ENCODE results near the gene MPL. TPM values are rescaled to one million over a fixed set of nuclear protein-coding genes. Genes with fewer than 3 reads are reported as not detected.

Gene MPL
- total RNA-seq, 1 donor from 2014 or later: not detected

DNA sequence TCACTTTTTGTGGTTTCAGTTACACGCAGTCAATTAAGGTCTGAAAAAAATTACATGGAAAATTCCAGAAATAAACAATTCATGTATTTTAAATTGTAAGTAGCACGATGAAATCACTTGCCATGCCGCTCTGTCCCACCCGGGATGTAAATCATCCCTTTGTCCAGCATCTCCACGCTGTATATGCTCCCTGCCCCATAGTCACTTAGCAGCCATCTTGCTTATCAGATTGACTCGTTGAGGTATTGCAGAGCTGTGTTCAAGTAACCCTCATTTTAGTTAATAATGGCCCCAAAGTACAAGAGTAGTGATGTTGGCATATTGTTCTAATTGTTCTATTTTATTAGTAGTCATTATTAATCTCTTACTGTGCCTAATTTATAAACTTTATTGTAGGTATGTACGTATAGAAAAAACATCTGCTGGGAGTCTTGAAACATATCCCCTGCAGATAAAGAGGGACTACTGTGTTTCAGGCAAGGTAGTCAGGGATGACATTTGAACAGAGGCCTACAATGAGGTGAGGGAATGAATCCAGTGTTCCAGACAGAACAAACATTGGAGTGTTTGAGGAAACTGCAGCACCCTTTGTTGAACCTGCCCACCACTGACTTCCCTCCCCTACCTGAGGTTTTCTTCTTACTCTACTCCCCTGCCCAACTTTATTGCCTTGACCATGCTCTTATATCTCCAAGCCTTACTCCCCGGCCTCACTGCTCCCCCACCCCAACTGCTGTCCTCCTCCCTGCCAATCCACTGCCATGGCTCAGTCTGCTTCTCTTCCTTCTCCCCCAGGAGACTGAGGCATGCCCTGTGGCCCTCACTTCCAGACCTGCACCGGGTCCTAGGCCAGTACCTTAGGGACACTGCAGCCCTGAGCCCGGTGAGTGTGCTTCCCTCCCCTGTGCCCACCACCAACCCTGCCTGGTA is 14.1 kb downstream of the MPL start:
- FAIRE-seq: no peak
- DNase-seq (ENCODE audit: low spot score in 2 of 2): no peak

DNA sequence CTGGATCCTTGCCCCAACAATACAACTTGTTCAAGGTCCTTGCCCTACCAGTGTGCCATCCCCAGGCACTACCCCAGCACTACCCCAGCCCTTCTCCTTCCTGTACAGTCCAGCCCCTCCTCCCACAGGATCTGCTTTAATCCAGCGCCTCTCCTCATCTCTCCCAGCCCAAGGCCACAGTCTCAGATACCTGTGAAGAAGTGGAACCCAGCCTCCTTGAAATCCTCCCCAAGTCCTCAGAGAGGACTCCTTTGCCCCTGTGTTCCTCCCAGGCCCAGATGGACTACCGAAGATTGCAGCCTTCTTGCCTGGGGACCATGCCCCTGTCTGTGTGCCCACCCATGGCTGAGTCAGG is 14.7 kb downstream of the MPL start:
- no peak for FAIRE-seq
- DNase-seq (ENCODE audit: low spot score in 2 of 2): no peak

DNA sequence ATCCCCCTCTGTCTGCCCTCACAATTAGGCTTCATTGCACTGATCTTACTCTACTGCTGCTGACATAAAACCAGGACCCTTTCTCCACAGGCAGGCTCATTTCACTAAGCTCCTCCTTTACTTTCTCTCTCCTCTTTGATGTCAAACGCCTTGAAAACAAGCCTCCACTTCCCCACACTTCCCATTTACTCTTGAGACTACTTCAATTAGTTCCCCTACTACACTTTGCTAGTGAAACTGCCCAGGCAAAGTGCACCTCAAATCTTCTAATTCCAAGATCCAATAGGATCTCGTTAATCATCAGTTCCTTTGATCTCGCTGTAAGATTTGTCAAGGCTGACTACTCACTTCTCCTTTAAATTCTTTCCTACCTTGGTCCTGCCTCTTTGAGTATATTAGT is 15.3 kb downstream of the MPL start:
- FAIRE-seq (no peak), DNase-seq (ENCODE audit: low spot score in 2 of 2) (no peak)

DNA sequence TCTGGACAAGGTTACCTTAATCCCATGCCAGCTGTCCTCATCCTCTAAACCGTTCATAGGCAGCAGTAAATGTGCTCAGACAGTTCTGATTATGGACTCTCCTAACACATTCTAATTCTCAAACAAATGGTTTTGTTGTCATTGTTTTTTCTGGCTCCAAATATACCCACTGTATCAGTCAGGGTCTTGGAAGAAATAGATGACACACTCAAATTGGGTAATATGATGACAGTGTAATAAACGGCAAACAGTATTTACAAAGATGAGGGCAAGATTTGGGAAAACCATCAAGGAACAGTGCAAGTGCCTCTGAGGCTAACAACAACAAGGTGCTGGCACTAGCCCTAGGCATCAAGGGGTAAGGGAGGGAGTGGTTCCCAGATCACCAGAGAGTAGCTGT is 16.9 kb downstream of the MPL start:
- FAIRE-seq (no peak), DNase-seq (ENCODE audit: low spot score in 2 of 2) (no peak)

DNA sequence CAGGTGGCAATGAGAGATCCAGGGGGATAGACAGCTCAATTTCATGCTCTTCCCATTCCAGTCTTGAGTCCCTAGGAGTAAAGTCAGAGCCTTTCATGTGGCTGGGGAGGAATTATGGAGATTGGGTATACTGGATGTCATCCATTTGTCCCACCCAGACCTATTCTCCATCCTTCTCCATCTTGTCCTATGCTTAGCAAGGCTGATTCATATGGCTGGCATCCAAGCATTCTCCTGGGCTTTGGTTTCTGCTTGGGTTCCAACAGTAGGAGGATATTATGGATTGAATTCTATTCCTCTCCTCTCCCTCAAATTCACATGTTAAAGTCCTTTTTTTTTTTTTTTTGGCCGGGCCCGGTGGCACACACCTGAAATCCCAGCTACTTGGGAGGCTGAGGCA is 17.3 kb downstream of the MPL start:
- no peak for FAIRE-seq
- no peak for DNase-seq (ENCODE audit: low spot score in 2 of 2)

DNA sequence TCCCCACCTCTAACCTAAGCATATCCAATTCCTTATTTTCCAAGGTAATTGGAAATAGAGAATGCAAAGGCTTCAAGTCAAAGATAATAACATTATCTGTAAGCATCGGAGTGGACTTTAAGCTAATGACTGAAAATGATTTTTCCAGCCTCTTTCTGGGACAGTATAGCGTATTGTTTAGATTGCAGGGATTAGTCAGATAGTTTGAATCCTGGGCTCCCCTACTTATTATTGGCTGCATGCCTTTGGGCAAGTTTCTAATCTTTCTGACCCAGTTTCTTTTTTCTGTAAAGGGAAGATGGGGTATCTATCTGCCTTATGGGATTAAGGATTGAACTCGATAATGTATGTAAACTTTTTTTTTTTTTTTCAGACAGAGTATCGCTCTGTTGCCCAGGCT is 19.6 kb downstream of the MPL start:
- FAIRE-seq (no peak), DNase-seq (ENCODE audit: low spot score in 2 of 2) (no peak)

DNA sequence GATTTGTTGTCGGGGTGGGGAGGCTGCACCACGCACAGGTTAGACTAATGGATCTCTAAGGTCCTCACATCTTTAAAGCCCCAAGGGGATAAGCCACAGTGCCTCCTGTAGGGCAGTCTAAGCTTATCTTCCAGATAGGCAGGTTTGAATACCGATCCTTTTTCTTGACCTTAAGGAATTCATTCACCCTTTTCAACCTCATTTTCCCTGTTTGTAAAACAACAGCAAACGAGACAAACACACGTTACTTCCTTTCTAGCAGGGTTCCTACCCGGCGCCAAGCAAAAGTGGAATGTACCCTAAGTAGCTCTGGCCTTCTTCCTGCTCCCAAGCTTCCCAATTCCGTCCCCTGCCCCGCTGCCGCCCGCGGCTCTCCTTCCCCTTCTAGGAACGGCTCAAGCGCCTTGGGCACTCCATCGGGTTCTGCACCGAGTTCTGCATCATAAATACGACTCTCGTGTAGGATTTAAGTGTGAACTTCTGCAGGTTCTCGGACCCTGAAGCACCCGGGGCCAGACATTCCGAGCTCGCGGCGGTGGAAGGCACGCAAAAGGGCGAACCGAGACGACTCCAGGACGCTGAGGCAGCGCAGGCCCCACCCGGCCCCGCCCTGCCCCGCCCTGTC is 20.6 kb downstream of the MPL start:
- DNase-seq (ENCODE audit: low spot score in 2 of 2) (no peak), FAIRE-seq (no peak)

DNA sequence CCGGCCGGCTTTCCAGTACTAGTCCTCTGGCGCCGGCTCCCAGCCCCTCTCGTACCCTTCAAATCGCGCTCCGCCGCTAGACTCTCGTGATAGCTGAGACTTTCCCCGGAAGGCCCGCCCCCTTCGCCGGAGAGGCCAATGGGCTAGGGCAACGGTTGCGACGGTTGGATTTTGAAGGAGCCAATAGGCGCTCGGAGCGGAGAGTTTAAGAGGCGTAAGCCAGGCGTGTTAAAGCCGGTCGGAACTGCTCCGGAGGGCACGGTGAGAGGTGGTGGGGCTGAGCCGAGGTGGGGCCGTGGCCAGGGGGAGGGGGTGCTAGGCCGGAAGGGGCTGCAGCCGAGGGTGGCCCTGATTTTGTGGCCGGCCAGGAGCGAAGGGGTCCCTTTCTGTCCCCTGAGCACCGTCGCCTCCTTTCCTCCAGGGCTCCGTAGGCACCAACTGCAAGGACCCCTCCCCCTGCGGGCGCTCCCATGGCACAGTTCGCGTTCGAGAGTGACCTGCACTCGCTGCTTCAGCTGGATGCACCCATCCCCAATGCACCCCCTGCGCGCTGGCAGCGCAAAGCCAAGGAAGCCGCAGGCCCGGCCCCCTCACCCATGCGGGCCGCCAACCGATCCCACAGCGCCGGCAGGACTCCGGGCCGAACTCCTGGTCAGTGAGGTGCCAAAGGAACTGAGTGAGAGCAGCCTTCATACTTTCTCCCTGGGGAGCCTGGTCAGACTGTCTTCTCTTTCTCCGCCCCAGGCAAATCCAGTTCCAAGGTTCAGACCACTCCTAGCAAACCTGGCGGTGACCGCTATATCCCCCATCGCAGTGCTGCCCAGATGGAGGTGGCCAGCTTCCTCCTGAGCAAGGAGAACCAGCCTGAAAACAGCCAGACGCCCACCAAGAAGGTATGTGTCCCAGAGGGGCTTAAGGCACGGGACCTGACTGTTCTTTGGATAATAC is 21.4 kb downstream of the MPL start, which contains the start of gene CDC20:
TSS of gene CDC20 (plus strand) at position 236 of the 948 bp plus-strand sequence. CDS start at position 471, 235 bp downstream.
- FAIRE-seq: no peak
- peak; percentile 93 to 98 for DNase-seq (ENCODE audit: low spot score in 2 of 2)

DNA sequence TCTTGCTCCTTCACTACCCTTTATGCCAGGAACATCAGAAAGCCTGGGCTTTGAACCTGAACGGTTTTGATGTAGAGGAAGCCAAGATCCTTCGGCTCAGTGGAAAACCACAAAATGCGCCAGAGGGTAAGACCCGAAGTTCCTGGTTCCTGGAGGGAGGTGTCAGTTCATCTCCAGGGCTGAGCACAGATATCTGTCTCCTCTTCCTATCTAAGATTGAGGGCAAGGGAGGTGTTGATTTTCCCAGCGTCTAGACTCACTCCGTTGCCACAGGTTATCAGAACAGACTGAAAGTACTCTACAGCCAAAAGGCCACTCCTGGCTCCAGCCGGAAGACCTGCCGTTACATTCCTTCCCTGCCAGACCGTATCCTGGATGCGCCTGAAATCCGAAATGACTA is 22.1 kb downstream of the MPL start:
- DNase-seq (ENCODE audit: low spot score in 2 of 2) (no peak), FAIRE-seq (no peak)

DNA sequence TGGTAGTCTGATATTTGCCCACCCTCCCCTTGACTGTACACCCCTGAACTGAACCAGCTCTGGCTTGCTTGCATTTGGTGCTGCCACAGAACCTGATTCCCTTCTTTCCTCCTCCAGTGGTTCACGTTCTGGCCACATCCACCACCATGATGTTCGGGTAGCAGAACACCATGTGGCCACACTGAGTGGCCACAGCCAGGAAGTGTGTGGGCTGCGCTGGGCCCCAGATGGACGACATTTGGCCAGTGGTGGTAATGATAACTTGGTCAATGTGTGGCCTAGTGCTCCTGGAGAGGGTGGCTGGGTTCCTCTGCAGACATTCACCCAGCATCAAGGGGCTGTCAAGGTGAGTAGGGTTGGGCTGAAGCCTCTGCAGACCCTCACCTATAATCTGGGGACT is 23.0 kb downstream of the MPL start:
- FAIRE-seq: no peak

DNA sequence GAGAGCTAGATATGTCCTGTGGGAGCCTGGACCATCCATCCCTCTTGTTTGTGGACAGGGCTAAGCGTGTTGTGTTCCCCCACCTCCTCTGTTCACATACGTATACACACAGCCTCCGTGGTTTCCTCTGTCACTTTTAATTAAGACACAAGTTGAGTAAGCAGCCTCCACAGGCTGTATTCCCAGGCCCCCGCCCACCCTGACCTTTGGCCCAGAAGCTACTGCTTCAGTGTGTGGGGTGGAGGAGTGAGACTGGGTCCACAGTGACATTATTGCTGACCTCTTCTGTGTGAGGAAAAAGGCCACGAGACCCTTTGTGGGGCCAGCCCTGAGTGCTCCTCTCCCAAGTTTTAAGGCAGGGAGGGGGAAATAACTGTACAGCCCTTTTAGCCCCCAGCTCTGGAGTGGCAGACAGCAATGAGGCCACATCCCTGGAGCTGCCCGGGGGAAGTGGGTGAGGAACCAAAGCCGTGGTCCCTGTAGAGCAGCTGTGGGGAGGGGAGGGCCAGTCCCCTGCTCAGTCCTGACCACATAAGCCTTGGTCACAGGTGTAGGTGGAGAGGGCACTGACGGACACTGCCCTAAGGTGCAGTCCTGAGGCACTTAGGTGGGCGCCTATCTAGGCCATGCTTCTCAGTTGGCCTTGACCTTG is 25.8 kb downstream of the MPL start:
- FAIRE-seq: no peak
- DNase-seq (ENCODE audit: low spot score in 2 of 2): no peak

More for the DNA sequence above, 23.0 kb downstream of the MPL start:
- no peak for DNase-seq (ENCODE audit: low spot score in 2 of 2)

DNA sequence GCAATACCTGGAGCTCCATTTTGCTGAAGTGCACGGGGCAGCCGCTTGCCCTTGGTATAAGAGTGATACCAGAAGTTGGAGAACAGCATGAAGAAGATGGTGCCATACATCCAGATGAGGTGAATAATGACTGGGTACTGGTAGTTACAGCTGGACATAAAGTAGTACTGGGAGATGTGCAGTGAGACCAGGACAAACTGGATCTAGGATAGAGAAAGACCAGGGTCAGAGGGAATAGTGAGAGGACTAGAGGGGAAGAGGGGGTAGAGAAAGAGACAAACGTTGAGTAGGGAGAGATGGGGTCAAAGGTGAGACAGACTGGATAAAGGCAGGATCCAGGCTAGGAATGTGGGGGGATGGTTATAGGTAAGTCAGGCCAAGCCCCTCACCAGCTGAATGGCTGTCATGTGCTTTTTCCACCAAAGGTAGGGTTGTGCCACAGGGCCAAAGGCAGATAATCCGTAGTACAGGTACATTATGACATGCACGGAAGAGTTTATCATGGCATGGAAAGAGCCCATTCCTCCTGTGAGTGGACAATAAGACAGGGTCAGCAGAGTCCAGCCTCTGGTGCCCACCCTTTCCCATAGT is 26.4 kb downstream of the MPL start:
- FAIRE-seq (no peak), DNase-seq (ENCODE audit: low spot score in 2 of 2) (no peak)

DNA sequence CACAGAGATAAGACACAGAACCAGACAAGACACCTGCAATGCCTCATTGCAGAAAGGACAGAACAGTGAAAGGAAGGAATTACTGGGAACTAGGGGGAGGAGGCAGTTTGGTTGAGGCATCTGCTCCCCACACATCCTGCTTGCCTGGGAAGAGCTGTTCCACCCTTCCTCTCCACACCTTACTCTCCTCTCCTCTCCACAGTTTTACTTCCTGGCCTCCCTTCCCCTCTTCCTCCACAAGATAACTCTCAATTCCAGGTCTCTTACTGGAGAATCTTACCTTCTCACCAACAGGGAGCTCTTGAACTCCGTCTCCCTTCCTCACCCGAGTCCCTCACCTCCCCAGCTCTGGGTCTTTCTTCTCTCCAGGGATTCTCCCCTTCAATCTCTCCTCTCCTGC is 28.1 kb downstream of the MPL start:
- no peak for FAIRE-seq

DNA sequence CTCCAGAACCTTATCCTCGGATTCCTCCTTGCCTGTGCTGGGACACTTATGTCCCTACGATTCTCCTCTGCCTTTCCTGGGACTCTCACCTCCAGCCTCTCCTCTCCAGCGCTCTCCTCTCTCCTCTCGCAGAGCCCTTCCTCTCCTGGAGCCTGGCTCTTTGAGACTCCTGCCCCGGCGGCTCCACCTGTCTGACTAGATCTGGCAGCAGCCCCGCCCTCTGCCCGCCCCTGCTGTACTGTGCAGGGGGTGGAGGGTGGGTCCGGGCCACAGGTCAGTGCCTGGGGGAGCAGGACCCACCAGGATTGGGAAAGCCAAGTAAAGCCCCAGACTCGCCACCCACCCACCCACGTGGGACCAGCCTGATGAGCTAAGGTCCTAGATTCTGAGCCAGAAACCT is 28.6 kb downstream of the MPL start:
- FAIRE-seq (no peak), DNase-seq (ENCODE audit: low spot score in 2 of 2) (no peak)

More for the DNA sequence above, 28.1 kb downstream of the MPL start:
- no peak for DNase-seq (ENCODE audit: low spot score in 2 of 2)

DNA sequence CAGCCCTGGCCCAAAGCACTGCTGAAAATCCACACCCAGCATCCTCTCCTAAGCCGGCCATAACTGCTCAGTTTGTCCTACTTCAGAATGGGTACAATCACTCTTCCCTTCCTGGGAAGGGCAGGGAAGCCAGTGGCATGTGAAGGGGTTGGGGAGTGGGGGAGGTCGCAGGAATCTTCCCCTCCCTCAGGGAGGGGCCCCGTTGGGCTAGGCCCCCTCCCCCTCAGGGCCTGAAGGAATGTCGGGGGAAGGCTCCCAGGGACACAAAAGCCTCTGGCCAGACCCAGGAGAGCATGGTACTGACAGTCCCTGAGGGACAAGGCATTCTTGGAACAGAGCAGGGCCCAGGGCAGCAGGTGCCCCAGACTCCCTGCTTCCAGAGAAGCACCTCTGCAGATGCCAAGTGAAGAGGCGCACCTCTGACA is 29.0 kb downstream of the MPL start:
- DNase-seq (ENCODE audit: low spot score in 2 of 2): no peak
- no peak for FAIRE-seq

DNA sequence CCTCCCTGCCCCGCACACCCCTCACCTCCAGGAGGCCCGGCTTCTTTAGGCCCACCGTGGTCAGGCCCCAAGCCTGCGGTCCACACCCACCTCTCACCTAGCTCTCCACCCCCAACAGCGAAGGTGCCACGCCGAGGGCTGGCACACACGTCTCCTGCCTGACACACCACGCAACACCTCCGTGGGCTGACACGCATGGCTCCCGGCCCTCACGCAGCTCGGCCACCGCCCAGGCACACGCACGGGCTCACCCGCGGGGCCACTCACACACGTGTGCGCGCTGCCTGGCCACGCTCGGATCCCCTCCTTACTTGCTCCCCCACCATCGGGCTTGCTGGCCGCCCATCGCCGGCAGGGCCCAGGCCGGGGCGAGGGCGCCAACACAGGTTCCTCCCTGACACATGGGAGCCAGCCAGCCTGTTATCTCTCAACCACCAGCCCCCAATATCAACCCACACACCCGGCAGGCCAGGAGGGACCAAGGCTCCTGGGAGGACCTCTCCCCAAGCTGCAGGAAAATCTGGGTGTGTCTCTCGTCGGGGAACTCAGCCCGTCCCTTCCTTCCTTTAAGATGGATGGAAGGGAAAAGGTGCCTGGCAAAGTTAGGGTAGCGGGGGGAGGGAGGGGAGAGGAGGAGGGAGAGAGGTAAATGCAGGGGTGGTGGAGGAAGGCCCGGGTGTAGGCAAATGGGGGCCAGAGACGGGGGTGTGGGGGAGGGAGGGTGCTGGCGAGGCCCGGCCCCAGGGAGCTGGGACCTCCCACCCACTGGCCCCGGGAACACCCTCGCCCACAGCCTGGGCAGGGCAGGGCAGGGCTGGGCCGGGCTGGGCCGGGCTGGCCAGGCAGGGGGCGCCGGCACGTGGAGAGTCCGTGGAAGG is 29.6 kb downstream of the MPL start:
- peak in 1 of 2 donors; percentile 36 for DNase-seq (ENCODE audit: low spot score in 2 of 2)

DNA sequence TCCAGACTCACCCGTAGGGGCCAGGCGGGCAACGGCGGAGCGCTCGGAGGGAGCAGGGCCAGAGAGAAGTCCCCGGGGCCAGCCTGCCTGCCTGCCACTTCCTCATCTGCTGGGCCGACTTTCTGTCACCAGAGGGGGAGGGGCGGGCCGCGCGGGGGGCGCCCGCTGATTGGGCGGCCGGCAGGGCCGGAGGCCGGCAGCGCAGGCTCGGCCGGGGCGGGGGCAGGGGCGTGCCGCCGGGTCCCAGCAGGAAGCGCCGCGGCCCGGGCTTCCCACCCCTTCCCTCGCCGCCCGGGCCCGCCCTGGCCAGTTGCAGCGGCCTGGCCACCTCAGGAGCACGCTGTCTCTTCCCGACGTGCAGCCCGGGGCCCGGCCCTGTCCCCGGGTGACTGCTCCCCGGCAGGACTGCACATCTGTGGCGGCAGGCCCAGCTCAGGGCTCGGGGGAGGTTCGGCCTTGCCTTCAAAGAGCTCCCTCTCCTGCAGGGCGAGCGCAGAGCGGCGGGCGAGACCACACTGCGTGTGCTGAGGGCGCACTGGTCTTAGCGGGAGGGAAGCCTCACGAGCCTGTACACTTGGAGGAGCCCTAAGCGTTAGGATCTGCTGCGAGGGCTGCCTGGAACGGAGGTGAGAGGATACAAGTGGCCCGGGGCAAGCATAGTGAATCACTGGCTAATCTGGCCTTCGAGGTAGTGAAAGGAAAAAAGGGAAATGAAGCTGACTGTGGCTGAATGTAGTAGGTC is 30.5 kb downstream of the MPL start, which contains the start of gene ELOVL1:
TSS of gene ELOVL1 (minus strand) at position 108 of the 742 bp plus-strand sequence. CDS start 2,402 bp downstream, outside the sequence.
- no peak for FAIRE-seq
- DNase-seq (ENCODE audit: low spot score in 2 of 2): peak; percentile 94 to 96

More for the DNA sequence above, 29.6 kb downstream of the MPL start:
- no peak for FAIRE-seq

DNA sequence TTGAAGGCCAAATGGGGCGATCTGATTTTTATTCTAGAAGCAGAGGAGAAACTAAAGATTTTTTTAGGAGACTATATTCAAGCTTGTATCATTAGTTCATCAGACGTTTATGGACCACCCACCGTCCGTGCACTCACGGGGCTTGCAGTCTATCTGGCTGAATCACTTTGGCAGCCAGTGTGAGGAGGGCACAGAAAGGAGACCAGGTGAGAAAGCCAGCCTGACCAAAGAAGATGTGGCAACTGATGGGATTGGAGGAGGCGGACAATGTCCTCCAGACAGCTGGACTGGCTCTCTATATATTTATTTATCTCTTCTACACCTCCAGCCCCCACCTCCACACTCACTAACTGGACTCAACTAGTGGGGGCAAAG is 31.0 kb downstream of the MPL start:
- FAIRE-seq (no peak), DNase-seq (ENCODE audit: low spot score in 2 of 2) (no peak)

Measured in frontal cortex (tissue), 4 donors.